Measurements from ENCODE around the gene OR10G4. TPM values are rescaled to one million over a fixed set of nuclear protein-coding genes. Genes with fewer than 3 reads are reported as not detected.

Gene OR10G4
- total RNA-seq, 1 experiment from 2014 or later, result not detected

GRCh38 chr11:124043420-124043819 lies 30.6 kb downstream of the OR10G4 start:
- Histone ChIP-seq H3K27ac (ENCODE audit: low read length) (no peak overlapping the region), H3K4me1 (ENCODE audit: control insufficient read depth, insufficient read depth, low read length) (no peaks in the 10 kb centered on the region), H3K9me3 (ENCODE audit: control insufficient read depth, insufficient read depth, low read depth, low read length) (no peaks in the 10 kb centered on the region), H3K4me3 (ENCODE audit: low read depth in 2 of 2, low read length in 2 of 2) (no peak overlapping the region), H3K36me3 (ENCODE audit: control insufficient read depth, insufficient read depth, low read length) (no peaks in the 10 kb centered on the region), H3K27me3 (ENCODE audit: control insufficient read depth, insufficient read depth, low read length) (no peaks in the 10 kb centered on the region)
- CTCF ChIA-PET, result no interaction called here
- ATAC-seq (no peak), DNase-seq (ENCODE audit: low read depth, low spot score) (no peak)
- in situ Hi-C loops (cut with HindIII; ENCODE audit: low pct_unique_long_range_greater_than_20kb, low sequenced_read_pairs), result no loop called here
- intact Hi-C loops (cut with micrococcal nuclease; ENCODE audit: unreplicated experiment), result no loop called here
- TF ChIP-seq REST (IDR thresholded peaks at IDR 0.05; ENCODE audit: insufficient read depth in 1 of 2, low read depth in 2 of 2, low read length in 1 of 2), result no peak
- no peak for TF ChIP-seq POLR2AphosphoS5 (IDR thresholded peaks at IDR 0.05; ENCODE audit: low read depth, low read length)
- no peak for TF ChIP-seq TCF7L2 (IDR thresholded peaks at IDR 0.05; ENCODE audit: low read depth, low read length)
- no peak for TF ChIP-seq SIN3A (IDR thresholded peaks at IDR 0.05; ENCODE audit: borderline replicate concordance, insufficient read depth, low read depth, low read length)
- no peak for TF ChIP-seq CTCF (IDR thresholded peaks at IDR 0.05)
- BruUV-seq (replicated peaks), result no TSS peak
- POLR2A ChIA-PET, result no interaction called here

- TF ChIP-seq CTCF (IDR thresholded peaks at IDR 0.05) (no peak), TCF7L2 (IDR thresholded peaks at IDR 0.05; ENCODE audit: low read depth, low read length) (no peak), POLR2AphosphoS5 (IDR thresholded peaks at IDR 0.05; ENCODE audit: low read depth, low read length) (no peak), REST (IDR thresholded peaks at IDR 0.05; ENCODE audit: insufficient read depth in 1 of 2, low read depth in 2 of 2, low read length in 1 of 2) (no peak), SIN3A (IDR thresholded peaks at IDR 0.05; ENCODE audit: borderline replicate concordance, insufficient read depth, low read depth, low read length) (no peak)
- Histone ChIP-seq H3K4me1 (ENCODE audit: control insufficient read depth, insufficient read depth, low read length) (no peaks in the 10 kb centered on the region), H3K4me3 (ENCODE audit: low read depth in 2 of 2, low read length in 2 of 2) (no peak overlapping the region), H3K27me3 (ENCODE audit: control insufficient read depth, insufficient read depth, low read length) (no peaks in the 10 kb centered on the region), H3K27ac (ENCODE audit: low read length) (no peak overlapping the region), H3K9me3 (ENCODE audit: control insufficient read depth, insufficient read depth, low read depth, low read length) (no peaks in the 10 kb centered on the region), H3K36me3 (ENCODE audit: control insufficient read depth, insufficient read depth, low read length) (no peaks in the 10 kb centered on the region)
- POLR2A ChIA-PET, result no interaction called here
- no peak for DNase-seq (ENCODE audit: low read depth, low spot score)
- intact Hi-C loops (cut with micrococcal nuclease; ENCODE audit: unreplicated experiment) (no loop called here), in situ Hi-C loops (cut with HindIII; ENCODE audit: low pct_unique_long_range_greater_than_20kb, low sequenced_read_pairs) (no loop called here)
- no peak for ATAC-seq
- BruUV-seq (replicated peaks), result no TSS peak
- CTCF ChIA-PET, result no interaction called here
These were observed 38.0 kb downstream of the OR10G4 start for GRCh38 chr11:124050748-124051147.

Data from Panc1 (cell line).